Measurements from ENCODE around the gene VPS37C. TPM values are rescaled to one million over a fixed set of nuclear protein-coding genes. Genes with fewer than 3 reads are reported as not detected.
A peak's percentile ranks its signal among the peaks of the same experiment; 100 is the strongest.

Gene VPS37C
- total and polyA plus RNA-seq, 10 of the 15 experiments (the other 5 are each of a cell fraction or from before 2014, with no cell fraction given): 0.39 to 16.5 (median 7.8) TPM

- no peak for TF ChIP-seq NKRF (conservative IDR thresholded peaks at IDR 0.05)
- no peak; the same call in 1 of the 2 replicates for TF ChIP-seq TARDBP (IDR thresholded peaks at IDR 0.05; ENCODE audit: borderline replicate concordance)
- TF ChIP-seq SMAD1 (IDR thresholded peaks at IDR 0.05; ENCODE audit: low read depth, partially characterized antibody): no peak
- TF ChIP-seq, protein P1, sequence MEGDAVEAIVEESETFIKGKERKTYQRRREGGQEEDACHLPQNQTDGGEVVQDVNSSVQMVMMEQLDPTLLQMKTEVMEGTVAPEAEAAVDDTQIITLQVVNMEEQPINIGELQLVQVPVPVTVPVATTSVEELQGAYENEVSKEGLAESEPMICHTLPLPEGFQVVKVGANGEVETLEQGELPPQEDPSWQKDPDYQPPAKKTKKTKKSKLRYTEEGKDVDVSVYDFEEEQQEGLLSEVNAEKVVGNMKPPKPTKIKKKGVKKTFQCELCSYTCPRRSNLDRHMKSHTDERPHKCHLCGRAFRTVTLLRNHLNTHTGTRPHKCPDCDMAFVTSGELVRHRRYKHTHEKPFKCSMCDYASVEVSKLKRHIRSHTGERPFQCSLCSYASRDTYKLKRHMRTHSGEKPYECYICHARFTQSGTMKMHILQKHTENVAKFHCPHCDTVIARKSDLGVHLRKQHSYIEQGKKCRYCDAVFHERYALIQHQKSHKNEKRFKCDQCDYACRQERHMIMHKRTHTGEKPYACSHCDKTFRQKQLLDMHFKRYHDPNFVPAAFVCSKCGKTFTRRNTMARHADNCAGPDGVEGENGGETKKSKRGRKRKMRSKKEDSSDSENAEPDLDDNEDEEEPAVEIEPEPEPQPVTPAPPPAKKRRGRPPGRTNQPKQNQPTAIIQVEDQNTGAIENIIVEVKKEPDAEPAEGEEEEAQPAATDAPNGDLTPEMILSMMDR (IDR thresholded peaks at IDR 0.05 in 2 of 3, conservative IDR thresholded peaks at IDR 0.05 in 1 of 3; ENCODE audit: control insufficient read depth in 2 of 3, extremely low read depth in 1 of 3, insufficient read depth in 1 of 3, low read depth in 3 of 3, low read length in 3 of 3): no peak
- TF ChIP-seq STAT3 (IDR thresholded peaks at IDR 0.05; ENCODE audit: low read depth, low read length): no peak
- TF ChIP-seq, protein P2, sequence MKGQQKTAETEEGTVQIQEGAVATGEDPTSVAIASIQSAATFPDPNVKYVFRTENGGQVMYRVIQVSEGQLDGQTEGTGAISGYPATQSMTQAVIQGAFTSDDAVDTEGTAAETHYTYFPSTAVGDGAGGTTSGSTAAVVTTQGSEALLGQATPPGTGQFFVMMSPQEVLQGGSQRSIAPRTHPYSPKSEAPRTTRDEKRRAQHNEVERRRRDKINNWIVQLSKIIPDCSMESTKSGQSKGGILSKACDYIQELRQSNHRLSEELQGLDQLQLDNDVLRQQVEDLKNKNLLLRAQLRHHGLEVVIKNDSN (IDR thresholded peaks at IDR 0.05; ENCODE audit: borderline replicate concordance, extremely low read length, insufficient read depth, low read depth, low read length): no peak
- TF ChIP-seq CBX5 (IDR thresholded peaks at IDR 0.05; ENCODE audit: low read depth): no peak
- TF ChIP-seq SPI1 (IDR thresholded peaks at IDR 0.05; ENCODE audit: borderline replicate concordance, insufficient read depth, low read depth, low read length): no peak
- peak in 1 of 2 experiments; percentile 69; a peak in 2 of 3 replicates for TF ChIP-seq EGR1 (IDR thresholded peaks at IDR 0.05; ENCODE audit: borderline replicate concordance in 1 of 2, low read depth in 2 of 2, low read length in 2 of 2)
- TF ChIP-seq SIX5 (IDR thresholded peaks at IDR 0.05; ENCODE audit: low read depth, low read length, severe bottlenecking): no peak
- TF ChIP-seq SMARCA5 (IDR thresholded peaks at IDR 0.05): no peak
- no peak for TF ChIP-seq YY1 (IDR thresholded peaks at IDR 0.05; ENCODE audit: low read depth, low read length)
- no peak; the same call in 1 of the 2 replicates for TF ChIP-seq SMC3 (IDR thresholded peaks at IDR 0.05; ENCODE audit: borderline replicate concordance, low read length)
- no peak for TF ChIP-seq REST (IDR thresholded peaks at IDR 0.05; ENCODE audit: low read depth, low read length)
- no peak for TF ChIP-seq STAT1 (conservative IDR thresholded peaks at IDR 0.05)
- no peak for TF ChIP-seq RAD21 (IDR thresholded peaks at IDR 0.05; ENCODE audit: insufficient read depth, low read depth, low read length)
- TF ChIP-seq BCL11A (IDR thresholded peaks at IDR 0.05; ENCODE audit: low read depth, low read length): no peak
- TF ChIP-seq SUZ12 (IDR thresholded peaks at IDR 0.05; ENCODE audit: unreplicated experiment): no peak
- no peak for TF ChIP-seq MYC (IDR thresholded peaks at IDR 0.05; ENCODE audit: insufficient read depth, insufficient read length, insufficient replicate concordance, low read length, severe bottlenecking)
- no peak for TF ChIP-seq TAF1 (IDR thresholded peaks at IDR 0.05; ENCODE audit: borderline replicate concordance, low read depth, low read length)
- peak; percentile 62; the same call in 1 of the 2 replicates for TF ChIP-seq RUNX3 (IDR thresholded peaks at IDR 0.05; ENCODE audit: low read length)
These were observed 69.6 kb downstream of the VPS37C start (continued) for GRCh38 chr11:61091373-61092279.

Data from GM12878 (cell line).